DMS 273 (cell line): ENCODE data around the gene PHF1.
"Not testable (repeated sequence)": the region's sequence is repeated elsewhere in the genome, so short reads cannot be mapped to it uniquely, and the experiment has no call there.

Source experiments
- DNase-seq: peaks from one replicate; lab custom pipeline; 2025; ENCODE audit not compliant: unreplicated experiment; lab: John Stamatoyannopoulos, UW

PHF1 gene

GRCh38 chr6:33410711-33411631 is at the start of gene PHF1:
Gene PHF1, plus strand, starts transcription at chr6:33411014. Its CDS starts 1,250 bp downstream, at chr6:33412264.
- peak; percentile 90 for DNase-seq

- DNase-seq = not testable (repeated sequence)
These were observed 47.3 kb upstream of the PHF1 start for GRCh38 chr6:33363486-33363885.

- peak; percentile 60 for DNase-seq
These were observed 46.2 kb upstream of the PHF1 start for GRCh38 chr6:33364475-33365205.

- DNase-seq = peak; percentile 25
These were observed 45.4 kb upstream of the PHF1 start for GRCh38 chr6:33365206-33365971.

- no peak for DNase-seq
These were observed 43.7 kb upstream of the PHF1 start for GRCh38 chr6:33367009-33367714.

GRCh38 chr6:33367715-33368025 is 43.1 kb upstream of the PHF1 start:
- not testable (repeated sequence) for DNase-seq

GRCh38 chr6:33371901-33372300 is 38.9 kb upstream of the PHF1 start:
- DNase-seq = not testable (repeated sequence)

GRCh38 chr6:33372526-33373123 is 38.2 kb upstream of the PHF1 start:
- peak; percentile 40 for DNase-seq

GRCh38 chr6:33373960-33374910 is 36.6 kb upstream of the PHF1 start:
- DNase-seq = no peak

GRCh38 chr6:33375143-33375671 is 35.6 kb upstream of the PHF1 start:
- DNase-seq = peak; percentile 74

- no peak for DNase-seq
These were observed 33.6 kb upstream of the PHF1 start for GRCh38 chr6:33377171-33377570.

GRCh38 chr6:33379184-33379583 is 31.6 kb upstream of the PHF1 start:
- DNase-seq = not testable (repeated sequence)

GRCh38 chr6:33380272-33380981 is 30.4 kb upstream of the PHF1 start:
- no peak for DNase-seq

- DNase-seq = peak; percentile 39
These were observed 27.2 kb upstream of the PHF1 start for GRCh38 chr6:33383427-33384185.

- DNase-seq = peak; percentile 34
These were observed 26.2 kb upstream of the PHF1 start for GRCh38 chr6:33384581-33385020.

GRCh38 chr6:33390173-33390572 is 20.6 kb upstream of the PHF1 start:
- no peak for DNase-seq

- no peak for DNase-seq
These were observed 20.0 kb upstream of the PHF1 start for GRCh38 chr6:33390767-33391277.
